ENCODE measurements around the gene MAGIX. TPM values are rescaled to one million over a fixed set of nuclear protein-coding genes. Genes with fewer than 3 reads are reported as not detected.

Gene MAGIX
- total RNA-seq, 2 experiments from 2014 or later, result 0.89 to 0.93 TPM

- H3K4me1 Mint-ChIP-seq (ENCODE audit: low read depth), result peaks cover 16% of the 10 kb centered on the region
- ChIA-PET POLR2A (no interaction called here), CTCF (no interaction called here)
- DNase-seq, result no peak
- peaks cover 4% of the 10 kb centered on the region for H3K36me3 Mint-ChIP-seq (ENCODE audit: low read depth)
- no peak overlapping the region for H3K4me3 ChIP-seq (ENCODE audit: low read length)
- H3K9me3 ChIP-seq (ENCODE audit: control insufficient read depth in 1 of 2, insufficient read depth in 1 of 2, low read length in 2 of 2), result no peaks in the 10 kb centered on the region
- TF ChIP-seq CTCF (IDR thresholded peaks at IDR 0.05), result no peak
- no peak overlapping the region for H3K4me3 Mint-ChIP-seq
- no peak overlapping the region for H3K27ac Mint-ChIP-seq
- no peaks in the 10 kb centered on the region for H3K27me3 ChIP-seq (ENCODE audit: control insufficient read depth in 1 of 2, insufficient read depth in 2 of 2, low read length in 2 of 2)
- H3K27me3 Mint-ChIP-seq, result no peaks in the 10 kb centered on the region
- H3K36me3 ChIP-seq (ENCODE audit: insufficient read depth, low read length), result no peaks in the 10 kb centered on the region
- H3K9me3 Mint-ChIP-seq, result no peaks in the 10 kb centered on the region
- intact Hi-C loops (cut with DNase I, micrococcal nuclease), result no loop called here
- ATAC-seq (ENCODE audit: poor library complexity), result no peak
- H3K4me1 ChIP-seq (ENCODE audit: insufficient read depth, low read length), result peaks cover 29% of the 10 kb centered on the region
- no peak overlapping the region for H3K27ac ChIP-seq (ENCODE audit: low read depth in 1 of 2, low read length in 2 of 2)
Measured at GRCh38 chrX:49160908-49161307, 1.6 kb upstream of the MAGIX start.

- peak overlapping the region; percentile 11 for H3K4me3 Mint-ChIP-seq
- Histone ChIP-seq H3K4me1 (ENCODE audit: insufficient read depth, low read length) (peaks cover 32% of the 10 kb centered on the region), H3K27ac (ENCODE audit: low read depth in 1 of 2, low read length in 2 of 2) (no peak overlapping the region), H3K27me3 (ENCODE audit: control insufficient read depth in 1 of 2, insufficient read depth in 2 of 2, low read length in 2 of 2) (no peaks in the 10 kb centered on the region), H3K9me3 (ENCODE audit: control insufficient read depth in 1 of 2, insufficient read depth in 1 of 2, low read length in 2 of 2) (no peaks in the 10 kb centered on the region), H3K36me3 (ENCODE audit: insufficient read depth, low read length) (no peaks in the 10 kb centered on the region), H3K4me3 (ENCODE audit: low read length) (no peak overlapping the region)
- peaks cover 15% of the 10 kb centered on the region for H3K4me1 Mint-ChIP-seq (ENCODE audit: low read depth)
- H3K9me3 Mint-ChIP-seq, result no peaks in the 10 kb centered on the region
- TF ChIP-seq CTCF (IDR thresholded peaks at IDR 0.05), result no peak
- intact Hi-C loops (cut with DNase I, micrococcal nuclease), result no loop called here
- no peaks in the 10 kb centered on the region for H3K36me3 Mint-ChIP-seq (ENCODE audit: low read depth)
- no peak for ATAC-seq (ENCODE audit: poor library complexity)
- H3K27me3 Mint-ChIP-seq, result no peaks in the 10 kb centered on the region
- DNase-seq, result no peak
- H3K27ac Mint-ChIP-seq, result peak overlapping the region; percentile 17
- POLR2A ChIA-PET, result no interaction called here
- CTCF ChIA-PET, result no interaction called here
Measured at GRCh38 chrX:49161632-49162031, 926 bp upstream of the MAGIX start.

- POLR2A ChIA-PET, result interaction anchor here (1.0 to 6.0 kb wide), 4 partner anchors 9 to 161 kb away, joined by 3 to 50 read pairs (median 6); partner anchors contain the start of gene GRIPAP1
- peak; percentile 35 for TF ChIP-seq CTCF (IDR thresholded peaks at IDR 0.05)
- Mint-ChIP-seq H3K27me3 (no peaks in the 10 kb centered on the region), H3K36me3 (ENCODE audit: low read depth) (no peaks in the 10 kb centered on the region), H3K9me3 (no peaks in the 10 kb centered on the region), H3K4me1 (ENCODE audit: low read depth) (peaks cover 28% of the 10 kb centered on the region), H3K4me3 (peak overlapping the region; percentile 86), H3K27ac (peak overlapping the region; percentile 87)
- peak; percentile 58 for ATAC-seq (ENCODE audit: poor library complexity)
- H3K27ac ChIP-seq (ENCODE audit: low read depth in 1 of 2, low read length in 2 of 2), result peak overlapping the region; percentile 65 to 72
- H3K9me3 ChIP-seq (ENCODE audit: control insufficient read depth in 1 of 2, insufficient read depth in 1 of 2, low read length in 2 of 2), result no peaks in the 10 kb centered on the region
- H3K4me3 ChIP-seq (ENCODE audit: low read length), result peak overlapping the region; percentile 50
- no peaks in the 10 kb centered on the region for H3K36me3 ChIP-seq (ENCODE audit: insufficient read depth, low read length)
- intact Hi-C loops (cut with DNase I, micrococcal nuclease), result no loop called here
- DNase-seq, result peak; percentile 61 to 92 (median 78)
- CTCF ChIA-PET, result interaction anchor here (0.6 to 2.0 kb wide), 8 partner anchors 9 to 426 kb away, joined by 3 to 9 read pairs (median 4); partner anchors contain the start of gene WDR45
- H3K27me3 ChIP-seq (ENCODE audit: control insufficient read depth in 1 of 2, insufficient read depth in 2 of 2, low read length in 2 of 2), result no peaks in the 10 kb centered on the region
- peaks cover 52% of the 10 kb centered on the region for H3K4me1 ChIP-seq (ENCODE audit: insufficient read depth, low read length)
Measured at GRCh38 chrX:49163555-49164419, 1.2 kb downstream of the MAGIX start.

Data from CD4-positive, alpha-beta T cell (primary cell).